ENCODE data around the gene LAPTM5.
A peak's percentile ranks its signal among the peaks of the same experiment; 100 is the strongest.
"Not testable (repeated sequence)": the region's sequence is repeated elsewhere in the genome, so short reads cannot be mapped to it uniquely, and the experiment has no call there.

Gene LAPTM5

GRCh38 chr1:30768830-30769718 is 11.5 kb upstream of the LAPTM5 start:
- no peak for DNase-seq

- no peak for DNase-seq
Measured at GRCh38 chr1:30768159-30768829, 10.7 kb upstream of the LAPTM5 start.

- DNase-seq = not testable (repeated sequence)
Measured at GRCh38 chr1:30766948-30767347, 9.4 kb upstream of the LAPTM5 start.

GRCh38 chr1:30765556-30766434 is 8.2 kb upstream of the LAPTM5 start:
- DNase-seq = peak in 1 of 2 donors; percentile 34

- no peak for DNase-seq
Measured at GRCh38 chr1:30764939-30765555, 7.5 kb upstream of the LAPTM5 start.

GRCh38 chr1:30764396-30764795 is 6.8 kb upstream of the LAPTM5 start:
- no peak for DNase-seq

- DNase-seq = no peak
Measured at GRCh38 chr1:30763651-30764248, 6.2 kb upstream of the LAPTM5 start.

GRCh38 chr1:30762930-30763650 is 5.5 kb upstream of the LAPTM5 start:
- DNase-seq = no peak

GRCh38 chr1:30762152-30762929 is 4.8 kb upstream of the LAPTM5 start:
- DNase-seq = no peak

- DNase-seq = no peak
Measured at GRCh38 chr1:30761381-30762151, 4.0 kb upstream of the LAPTM5 start.

- no peak for DNase-seq
Measured at GRCh38 chr1:30760596-30761324, 3.2 kb upstream of the LAPTM5 start.

- DNase-seq = peak; percentile 61 to 70
Measured at GRCh38 chr1:30759718-30760281, 2.2 kb upstream of the LAPTM5 start.

GRCh38 chr1:30758785-30759380 is 1.3 kb upstream of the LAPTM5 start:
- DNase-seq = peak in 1 of 2 donors; percentile 31

- no peak for DNase-seq
Measured at GRCh38 chr1:30758121-30758688, 631 bp upstream of the LAPTM5 start.

- DNase-seq = peak; percentile 70 to 73
Measured at GRCh38 chr1:30756545-30757351, 826 bp downstream of the LAPTM5 start.

GRCh38 chr1:30756206-30756544 is 1.4 kb downstream of the LAPTM5 start:
- no peak for DNase-seq

- no peak for DNase-seq
Measured at GRCh38 chr1:30755746-30756145, 1.8 kb downstream of the LAPTM5 start.
